ENCODE measurements around the gene FOXP1.

DNA sequence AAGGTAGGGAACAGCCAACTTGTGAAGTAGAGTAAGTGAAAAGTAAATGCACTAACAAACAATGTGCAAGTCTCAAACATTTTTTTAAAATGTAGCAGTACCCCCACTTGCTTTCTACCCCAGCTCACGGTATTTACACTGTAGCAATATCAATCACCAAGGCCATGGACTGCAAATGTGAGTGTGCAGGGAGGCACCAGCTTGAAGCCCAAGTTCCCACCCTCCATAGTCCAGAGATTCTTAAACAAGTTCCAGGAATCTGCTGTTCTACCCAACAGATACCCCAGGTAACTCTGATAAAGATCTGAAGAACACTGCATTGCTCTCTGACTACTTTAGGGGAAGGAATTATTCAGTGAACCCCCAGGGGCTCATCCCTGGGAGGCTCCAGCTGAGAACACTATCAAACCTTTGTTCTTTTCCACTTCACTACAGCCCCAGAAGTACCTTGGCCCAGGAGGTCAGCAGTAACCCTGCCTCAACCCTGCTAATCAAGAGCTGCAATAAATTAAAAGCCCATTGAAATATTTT, 86.1 kb downstream of the FOXP1 start:
- TF ChIP-seq POLR2A (IDR thresholded peaks at IDR 0.05), result no peak
- TF ChIP-seq, protein P1, sequence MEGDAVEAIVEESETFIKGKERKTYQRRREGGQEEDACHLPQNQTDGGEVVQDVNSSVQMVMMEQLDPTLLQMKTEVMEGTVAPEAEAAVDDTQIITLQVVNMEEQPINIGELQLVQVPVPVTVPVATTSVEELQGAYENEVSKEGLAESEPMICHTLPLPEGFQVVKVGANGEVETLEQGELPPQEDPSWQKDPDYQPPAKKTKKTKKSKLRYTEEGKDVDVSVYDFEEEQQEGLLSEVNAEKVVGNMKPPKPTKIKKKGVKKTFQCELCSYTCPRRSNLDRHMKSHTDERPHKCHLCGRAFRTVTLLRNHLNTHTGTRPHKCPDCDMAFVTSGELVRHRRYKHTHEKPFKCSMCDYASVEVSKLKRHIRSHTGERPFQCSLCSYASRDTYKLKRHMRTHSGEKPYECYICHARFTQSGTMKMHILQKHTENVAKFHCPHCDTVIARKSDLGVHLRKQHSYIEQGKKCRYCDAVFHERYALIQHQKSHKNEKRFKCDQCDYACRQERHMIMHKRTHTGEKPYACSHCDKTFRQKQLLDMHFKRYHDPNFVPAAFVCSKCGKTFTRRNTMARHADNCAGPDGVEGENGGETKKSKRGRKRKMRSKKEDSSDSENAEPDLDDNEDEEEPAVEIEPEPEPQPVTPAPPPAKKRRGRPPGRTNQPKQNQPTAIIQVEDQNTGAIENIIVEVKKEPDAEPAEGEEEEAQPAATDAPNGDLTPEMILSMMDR (IDR thresholded peaks at IDR 0.05 in 4 of 5, conservative IDR thresholded peaks at IDR 0.05 in 1 of 5), result no peak
